GM18868 (cell line): Measurements from ENCODE around the gene GJB2.

Source experiments
- ATAC-seq: cut with Tn5 transposase; IDR thresholded peaks from one replicate; pipeline ENCODE4 v1.9.1; 2021; ENCODE audit warnings: mild to moderate bottlenecking, moderate library complexity; ENCODE audit not compliant: unreplicated experiment

Gene GJB2

DNA sequence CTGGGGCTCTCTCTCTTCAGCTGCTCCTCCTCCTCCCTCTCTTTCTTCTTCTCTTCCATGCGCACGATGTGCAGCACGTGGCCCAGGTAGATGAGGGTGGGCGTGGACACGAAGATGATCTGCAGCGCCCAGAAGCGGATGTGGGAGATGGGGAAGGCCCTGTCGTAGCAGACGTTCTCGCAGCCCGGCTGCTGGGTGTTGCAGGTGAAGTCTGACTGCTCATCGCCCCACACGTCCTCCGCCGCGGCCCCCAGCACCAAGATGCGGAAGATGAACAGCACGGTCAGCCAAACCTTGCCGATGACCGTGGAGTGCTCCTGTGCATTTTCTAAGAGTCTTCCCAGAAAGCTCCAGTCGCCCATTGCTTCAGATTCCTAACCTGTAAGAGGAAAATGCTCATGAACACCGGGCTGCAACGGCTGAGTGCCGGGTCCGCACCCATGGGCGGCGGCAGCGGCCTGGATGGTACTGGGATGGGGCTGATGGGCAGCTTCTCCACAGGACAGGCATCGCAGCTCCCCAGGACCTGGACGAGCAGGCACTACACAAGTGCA lies 49.7 kb downstream of the GJB2 start:
- ATAC-seq, result no peak

- no peak for ATAC-seq
These were observed 50.5 kb downstream of the GJB2 start for GRCh38 chr13:20142023-20142926.

- ATAC-seq, result no peak
These were observed 51.3 kb downstream of the GJB2 start for GRCh38 chr13:20141238-20142022.

DNA sequence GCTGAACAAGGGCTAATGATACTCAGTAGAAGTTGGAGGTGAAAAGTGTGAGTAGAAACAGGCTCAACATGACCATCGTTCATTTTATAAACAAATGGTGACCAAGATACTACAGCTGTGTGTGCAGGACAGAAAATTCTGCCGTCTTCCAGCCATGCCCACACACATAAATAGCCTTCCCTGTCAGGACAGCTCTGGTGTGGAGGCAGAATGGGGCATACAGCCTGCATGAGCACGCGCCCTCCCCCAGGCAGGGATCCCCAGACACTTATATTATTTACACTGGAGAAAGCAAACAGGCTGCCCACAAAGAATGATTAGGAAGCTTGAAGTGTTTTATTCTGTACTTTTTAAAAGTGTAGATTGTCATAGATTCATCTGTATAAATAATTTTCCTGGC lies 52.3 kb downstream of the GJB2 start:
- ATAC-seq, result no peak

- ATAC-seq, result no peak
These were observed 54.9 kb downstream of the GJB2 start for GRCh38 chr13:20137875-20138274.
